GM12892 (cell line): ENCODE results near the gene IL5.

Experiments used
- POLR2A ChIP-seq: IDR thresholded peaks from 2 replicates; pipeline ENCODE4 v1.6.1; 2011; ENCODE audit warnings: low read depth, low read length, control low read depth
- POLR2AphosphoS5 ChIP-seq: IDR thresholded peaks from 2 replicates; pipeline ENCODE4 v1.6.1; 2011; ENCODE audit warnings: low read depth, low read length, control low read depth
- TAF1 ChIP-seq: IDR thresholded peaks from 2 replicates; pipeline ENCODE4 v1.6.1; 2011; ENCODE audit warnings: low read depth, mild to moderate bottlenecking, control low read depth, low read length, borderline replicate concordance

- TF ChIP-seq POLR2A (no peak), TAF1 (no peak), POLR2AphosphoS5 (no peak; the same call in 1 of the 2 replicates)
Measured at GRCh38 chr5:132525299-132525724, 18.0 kb downstream of the IL5 start.
